T-helper 17 cell (primary cell): Measurements from ENCODE around the gene TRIP10. TPM values are rescaled to one million over a fixed set of nuclear protein-coding genes. Genes with fewer than 3 reads are reported as not detected.
A peak's percentile ranks its signal among the peaks of the same experiment; 100 is the strongest.
"Not testable (repeated sequence)": the region's sequence is repeated elsewhere in the genome, so short reads cannot be mapped to it uniquely, and the experiment has no call there.

Source experiments
- ATAC-seq: fragments of 150-1000 bp; cut with Tn5 transposase; 2 replicates; pipeline ENCODE4 v1.10.0; 2021; ENCODE audit warnings: mild to moderate bottlenecking, moderate library complexity
- DNase-seq, 3 donors: peaks; one replicate each; pipeline versions ENCODE4 v3.0.0 to v3.0.0-alpha.2; 2020 to 2021
- H3K9me3 ChIP-seq: one replicate; pipeline ENCODE4 v1.7.0; 2013; ENCODE audit warnings: low read length, mild to moderate bottlenecking; ENCODE audit not compliant: control insufficient read depth, poor library complexity, severe bottlenecking
- H3K27ac Mint-ChIP-seq: one replicate; pipeline ENCODE4 v1.8.0; 2022; ENCODE audit warnings: mild to moderate bottlenecking, moderate library complexity, mixed read lengths
- H3K27me3 Mint-ChIP-seq: one replicate; pipeline ENCODE4 v1.8.0; 2022; ENCODE audit warnings: mixed read lengths
- H3K36me3 Mint-ChIP-seq: one replicate; pipeline ENCODE4 v1.8.0; 2022; ENCODE audit warnings: low read depth, mixed read lengths
- H3K4me1 Mint-ChIP-seq: one replicate; pipeline ENCODE4 v1.8.0; 2022; ENCODE audit warnings: mild to moderate bottlenecking, mixed read lengths
- H3K4me3 Mint-ChIP-seq: one replicate; pipeline ENCODE4 v1.8.0; 2022; ENCODE audit warnings: mild to moderate bottlenecking, moderate library complexity, mixed read lengths
- total RNA-seq, 4 donors: library from RNA in 2 of 4; stranded (reverse) in 2 of 4; gene quantifications; one replicate each; pipeline ENCODE4 v1.2.3 and lab custom pipeline; 2022 to 2026

The TRIP10 gene
- total RNA-seq, 2 donors from 2014 or later, result 0.92 to 3.3 TPM

GRCh38 chr19:6744381-6745301 is 5.2 kb downstream of the TRIP10 start:
- Mint-ChIP-seq H3K27me3 (no peaks in the 10 kb centered on the region), H3K4me1 (peaks cover 20% of the 10 kb centered on the region), H3K4me3 (no peak overlapping the region), H3K27ac (peak overlapping the region; percentile 74), H3K36me3 (no peaks in the 10 kb centered on the region)
- H3K9me3 ChIP-seq, result no peaks in the 10 kb centered on the region
- DNase-seq (no peak), ATAC-seq (no peak)

- H3K27me3 Mint-ChIP-seq, result no peaks in the 10 kb centered on the region
- H3K4me3 Mint-ChIP-seq, result no peak overlapping the region
- no peak overlapping the region for H3K27ac Mint-ChIP-seq
- DNase-seq (no peak), ATAC-seq (no peak)
- H3K9me3 ChIP-seq, result no peaks in the 10 kb centered on the region
- no peaks in the 10 kb centered on the region for H3K36me3 Mint-ChIP-seq
- peaks cover 18% of the 10 kb centered on the region for H3K4me1 Mint-ChIP-seq
Observed at GRCh38 chr19:6745965-6746364, 6.5 kb downstream of the TRIP10 start.

GRCh38 chr19:6748543-6748942 is 9.1 kb downstream of the TRIP10 start:
- H3K4me3 Mint-ChIP-seq, ATAC-seq, DNase-seq, H3K27ac Mint-ChIP-seq, H3K9me3 ChIP-seq, H3K27me3 Mint-ChIP-seq, H3K36me3 Mint-ChIP-seq: not testable (repeated sequence)
- H3K4me1 Mint-ChIP-seq, result peaks cover 21% of the 10 kb centered on the region

GRCh38 chr19:6750062-6750461 is 10.6 kb downstream of the TRIP10 start:
- Mint-ChIP-seq H3K36me3 (peaks cover 5% of the 10 kb centered on the region), H3K4me1 (peaks cover 20% of the 10 kb centered on the region)

GRCh38 chr19:6751189-6751588 is 11.7 kb downstream of the TRIP10 start:
- no peak overlapping the region for H3K4me3 Mint-ChIP-seq
- H3K36me3 Mint-ChIP-seq, result peaks cover 5% of the 10 kb centered on the region
- H3K27me3 Mint-ChIP-seq, result no peaks in the 10 kb centered on the region
- H3K27ac Mint-ChIP-seq, result no peak overlapping the region
- no peak for ATAC-seq
- no peaks in the 10 kb centered on the region for H3K9me3 ChIP-seq
- peaks cover 16% of the 10 kb centered on the region for H3K4me1 Mint-ChIP-seq
- DNase-seq, result no peak

More at GRCh38 chr19:6750062-6750461, 10.6 kb downstream of the TRIP10 start:
- no peak overlapping the region for H3K27ac Mint-ChIP-seq
- ATAC-seq (no peak), DNase-seq (no peak)
- no peaks in the 10 kb centered on the region for H3K27me3 Mint-ChIP-seq
- H3K9me3 ChIP-seq, result no peaks in the 10 kb centered on the region
- H3K4me3 Mint-ChIP-seq, result no peak overlapping the region

- Mint-ChIP-seq H3K27me3 (no peaks in the 10 kb centered on the region), H3K36me3 (peaks cover 5% of the 10 kb centered on the region), H3K27ac (no peak overlapping the region), H3K4me1 (peaks cover 16% of the 10 kb centered on the region), H3K4me3 (peak overlapping the region; percentile 60)
- ATAC-seq (no peak), DNase-seq (no peak)
- no peaks in the 10 kb centered on the region for H3K9me3 ChIP-seq
Observed at GRCh38 chr19:6752256-6753177, 13.0 kb downstream of the TRIP10 start.

GRCh38 chr19:6753178-6754031 is 13.9 kb downstream of the TRIP10 start:
- Mint-ChIP-seq H3K36me3 (peaks cover 5% of the 10 kb centered on the region), H3K4me1 (peaks cover 16% of the 10 kb centered on the region), H3K27ac (peak overlapping the region; percentile 14), H3K27me3 (no peaks in the 10 kb centered on the region), H3K4me3 (peak overlapping the region; percentile 87)
- H3K9me3 ChIP-seq, result no peaks in the 10 kb centered on the region
- peak; percentile 65 to 72 (median 70) for DNase-seq
- ATAC-seq, result peak; percentile 91

- Mint-ChIP-seq H3K4me3 (no peak overlapping the region), H3K27ac (peak overlapping the region; percentile 56)
Observed at GRCh38 chr19:6754136-6754535, 14.7 kb downstream of the TRIP10 start.

GRCh38 chr19:6754653-6755463 is 15.4 kb downstream of the TRIP10 start:
- DNase-seq (no peak), ATAC-seq (no peak)
- Mint-ChIP-seq H3K27ac (peak overlapping the region; percentile 56), H3K36me3 (peaks cover 5% of the 10 kb centered on the region), H3K4me3 (no peak overlapping the region), H3K27me3 (no peaks in the 10 kb centered on the region), H3K4me1 (peaks cover 11% of the 10 kb centered on the region)
- H3K9me3 ChIP-seq, result no peaks in the 10 kb centered on the region

More at GRCh38 chr19:6754136-6754535, 14.7 kb downstream of the TRIP10 start:
- peaks cover 5% of the 10 kb centered on the region for H3K36me3 Mint-ChIP-seq
- no peak for DNase-seq
- no peaks in the 10 kb centered on the region for H3K27me3 Mint-ChIP-seq
- ATAC-seq, result no peak
- no peaks in the 10 kb centered on the region for H3K9me3 ChIP-seq
- H3K4me1 Mint-ChIP-seq, result peaks cover 16% of the 10 kb centered on the region

- H3K27ac Mint-ChIP-seq, result no peak overlapping the region
- no peaks in the 10 kb centered on the region for H3K27me3 Mint-ChIP-seq
- H3K4me3 Mint-ChIP-seq, result no peak overlapping the region
- H3K9me3 ChIP-seq, result no peaks in the 10 kb centered on the region
- no peak for ATAC-seq
- H3K4me1 Mint-ChIP-seq, result peaks cover 5% of the 10 kb centered on the region
- H3K36me3 Mint-ChIP-seq, result no peaks in the 10 kb centered on the region
- no peak for DNase-seq
Observed at GRCh38 chr19:6760606-6761005, 21.1 kb downstream of the TRIP10 start.

GRCh38 chr19:6761053-6761676 is 21.7 kb downstream of the TRIP10 start:
- no peaks in the 10 kb centered on the region for H3K27me3 Mint-ChIP-seq
- DNase-seq, result no peak
- H3K4me1 Mint-ChIP-seq, result peaks cover 9% of the 10 kb centered on the region
- no peak overlapping the region for H3K27ac Mint-ChIP-seq
- no peak overlapping the region for H3K4me3 Mint-ChIP-seq
- no peaks in the 10 kb centered on the region for H3K36me3 Mint-ChIP-seq
- no peaks in the 10 kb centered on the region for H3K9me3 ChIP-seq
- peak; percentile 47 for ATAC-seq
